Osteoblast (primary cell): ENCODE data around the gene COLGALT1. TPM values are rescaled to one million over a fixed set of nuclear protein-coding genes. Genes with fewer than 3 reads are reported as not detected.

Source experiments
- DNase-seq: peaks from one replicate; pipeline ENCODE4 v3.0.0; 2011; ENCODE audit warnings: low spot score, mixed read lengths; ENCODE audit not compliant: insufficient read length; ENCODE audit errors: missing footprints
- H2AFZ ChIP-seq: 2 replicates; pipeline ENCODE4 v1.6.0; 2011; ENCODE audit warnings: mild to moderate bottlenecking, low read length
- H3K27ac ChIP-seq: 2 replicates; pipeline ENCODE4 v1.5.1; 2011; ENCODE audit warnings: mild to moderate bottlenecking, low read depth, low read length, moderate library complexity
- H3K27me3 ChIP-seq: 2 replicates; pipeline ENCODE4 v1.6.0; 2012; ENCODE audit warnings: mild to moderate bottlenecking, control low read depth, inconsistent platforms, low read length, moderate library complexity; ENCODE audit not compliant: insufficient read depth
- H3K36me3 ChIP-seq: 2 replicates; pipeline ENCODE4 v1.5.1; 2011; ENCODE audit warnings: mild to moderate bottlenecking, low read length, control low read depth, moderate library complexity; ENCODE audit not compliant: insufficient read depth
- H3K4me1 ChIP-seq: 2 replicates; pipeline ENCODE4 v1.5.1; 2011; ENCODE audit warnings: mild to moderate bottlenecking, low read length, control low read depth, moderate library complexity; ENCODE audit not compliant: insufficient read depth
- H3K4me2 ChIP-seq: 2 replicates; pipeline ENCODE4 v1.6.0; 2011; ENCODE audit warnings: mild to moderate bottlenecking, low read length; ENCODE audit not compliant: insufficient read depth
- H3K4me3 ChIP-seq: fragments of 200-600 bp; sonication (generic); 3 replicates; pipeline ENCODE4 v1.5.1; 2012; ENCODE audit warnings: mild to moderate bottlenecking, low read length, inconsistent platforms; ENCODE audit not compliant: insufficient read depth
- H3K79me2 ChIP-seq: 2 replicates; pipeline ENCODE4 v1.6.0; 2012; ENCODE audit warnings: mild to moderate bottlenecking, low read length, control low read depth, inconsistent platforms; ENCODE audit not compliant: insufficient read depth
- H3K9me3 ChIP-seq: 2 replicates; pipeline ENCODE4 v1.5.1; 2011; ENCODE audit warnings: low read depth, low read length, control low read depth
- H4K20me1 ChIP-seq: 2 replicates; pipeline ENCODE4 v1.6.0; 2012; ENCODE audit warnings: mild to moderate bottlenecking, low read length, control low read depth; ENCODE audit not compliant: insufficient read depth
- CTCF ChIP-seq: IDR thresholded peaks from 2 replicates; pipeline ENCODE4 v1.5.1; 2011; ENCODE audit warnings: mild to moderate bottlenecking, low read depth, low read length, moderate library complexity; ENCODE audit errors: extremely low read depth
- total RNA-seq: library from RNA; depleted of rRNA; stranded (reverse); fragments of >200 nt; gene quantifications from 2 replicates; pipeline ENCODE4 v1.2.3, GENCODE V29; 2012

The COLGALT1 gene
- total RNA-seq, 1 donor = 108 TPM

GRCh38 chr19:17540174-17540573 lies 15.3 kb upstream of the COLGALT1 start:
- no peaks in the 10 kb centered on the region for H3K36me3 ChIP-seq
- H3K27ac ChIP-seq = no peak overlapping the region
- H3K27me3 ChIP-seq = no peaks in the 10 kb centered on the region
- no peak for DNase-seq
- no peaks in the 10 kb centered on the region for H3K9me3 ChIP-seq
- H3K4me1 ChIP-seq = peaks cover 5% of the 10 kb centered on the region
- no peaks in the 10 kb centered on the region for H4K20me1 ChIP-seq
- H3K4me2 ChIP-seq = no peak overlapping the region
- no peaks in the 10 kb centered on the region for H3K79me2 ChIP-seq
- no peak overlapping the region for H3K4me3 ChIP-seq
- TF ChIP-seq CTCF = no peak
- H2AFZ ChIP-seq = no peak overlapping the region

- H3K4me1 ChIP-seq = peaks cover 5% of the 10 kb centered on the region
- H3K36me3 ChIP-seq = no peaks in the 10 kb centered on the region
- H3K79me2 ChIP-seq = no peaks in the 10 kb centered on the region
- no peaks in the 10 kb centered on the region for H3K27me3 ChIP-seq
- H3K9me3 ChIP-seq = no peaks in the 10 kb centered on the region
- H3K27ac ChIP-seq = no peak overlapping the region
- peak; percentile 86 for DNase-seq
- H2AFZ ChIP-seq = no peak overlapping the region
- no peaks in the 10 kb centered on the region for H4K20me1 ChIP-seq
- no peak overlapping the region for H3K4me2 ChIP-seq
- H3K4me3 ChIP-seq = no peak overlapping the region
- TF ChIP-seq CTCF = no peak
Observed at GRCh38 chr19:17541184-17541759, 14.2 kb upstream of the COLGALT1 start.

- peaks cover 5% of the 10 kb centered on the region for H3K4me1 ChIP-seq
- H2AFZ ChIP-seq = no peak overlapping the region
- no peaks in the 10 kb centered on the region for H3K27me3 ChIP-seq
- no peak for DNase-seq
- H4K20me1 ChIP-seq = no peaks in the 10 kb centered on the region
- no peak overlapping the region for H3K4me3 ChIP-seq
- H3K79me2 ChIP-seq = no peaks in the 10 kb centered on the region
- H3K36me3 ChIP-seq = no peaks in the 10 kb centered on the region
- no peak overlapping the region for H3K27ac ChIP-seq
- no peaks in the 10 kb centered on the region for H3K9me3 ChIP-seq
- no peak for TF ChIP-seq CTCF
- no peak overlapping the region for H3K4me2 ChIP-seq
Observed at GRCh38 chr19:17542042-17542441, 13.4 kb upstream of the COLGALT1 start.

- no peak for TF ChIP-seq CTCF
Observed at GRCh38 chr19:17542793-17543582, 12.5 kb upstream of the COLGALT1 start.

More at GRCh38 chr19:17542793-17543582, 12.5 kb upstream of the COLGALT1 start:
- H3K4me2 ChIP-seq = no peak overlapping the region
- no peaks in the 10 kb centered on the region for H4K20me1 ChIP-seq
- H3K27ac ChIP-seq = no peak overlapping the region
- H3K27me3 ChIP-seq = no peaks in the 10 kb centered on the region
- DNase-seq = no peak
- H3K4me3 ChIP-seq = no peak overlapping the region
- no peaks in the 10 kb centered on the region for H3K36me3 ChIP-seq
- H3K9me3 ChIP-seq = no peaks in the 10 kb centered on the region
- peaks cover 5% of the 10 kb centered on the region for H3K4me1 ChIP-seq
- H3K79me2 ChIP-seq = no peaks in the 10 kb centered on the region
- no peak overlapping the region for H2AFZ ChIP-seq
